ENCODE data around the gene ATG10. TPM values are rescaled to one million over a fixed set of nuclear protein-coding genes. Genes with fewer than 3 reads are reported as not detected.

ATG10 gene
- total and polyA plus RNA-seq, 2 of the 13 experiments (the other 11 are each of a cell fraction or from before 2014, with no cell fraction given) = 2.0 to 5.7 TPM

- TF ChIP-seq, protein P1, sequence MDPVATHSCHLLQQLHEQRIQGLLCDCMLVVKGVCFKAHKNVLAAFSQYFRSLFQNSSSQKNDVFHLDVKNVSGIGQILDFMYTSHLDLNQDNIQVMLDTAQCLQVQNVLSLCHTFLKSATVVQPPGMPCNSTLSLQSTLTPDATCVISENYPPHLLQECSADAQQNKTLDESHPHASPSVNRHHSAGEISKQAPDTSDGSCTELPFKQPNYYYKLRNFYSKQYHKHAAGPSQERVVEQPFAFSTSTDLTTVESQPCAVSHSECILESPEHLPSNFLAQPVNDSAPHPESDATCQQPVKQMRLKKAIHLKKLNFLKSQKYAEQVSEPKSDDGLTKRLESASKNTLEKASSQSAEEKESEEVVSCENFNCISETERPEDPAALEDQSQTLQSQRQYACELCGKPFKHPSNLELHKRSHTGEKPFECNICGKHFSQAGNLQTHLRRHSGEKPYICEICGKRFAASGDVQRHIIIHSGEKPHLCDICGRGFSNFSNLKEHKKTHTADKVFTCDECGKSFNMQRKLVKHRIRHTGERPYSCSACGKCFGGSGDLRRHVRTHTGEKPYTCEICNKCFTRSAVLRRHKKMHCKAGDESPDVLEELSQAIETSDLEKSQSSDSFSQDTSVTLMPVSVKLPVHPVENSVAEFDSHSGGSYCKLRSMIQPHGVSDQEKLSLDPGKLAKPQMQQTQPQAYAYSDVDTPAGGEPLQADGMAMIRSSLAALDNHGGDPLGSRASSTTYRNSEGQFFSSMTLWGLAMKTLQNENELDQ (CRISPR knock-in tag; IDR thresholded peaks at IDR 0.05; ENCODE audit: borderline replicate concordance) = no peak
- no peak for TF ChIP-seq ZNF674 (CRISPR knock-in tag; IDR thresholded peaks at IDR 0.05; ENCODE audit: low read depth)
- no peak for TF ChIP-seq ZNF713 (CRISPR knock-in tag; IDR thresholded peaks at IDR 0.05)
- TF ChIP-seq ZGPAT (CRISPR knock-in tag; IDR thresholded peaks at IDR 0.05) = peak; percentile 96
- peak; percentile 69; the same call in 1 of the 2 replicates for TF ChIP-seq MTF2 (CRISPR knock-in tag; IDR thresholded peaks at IDR 0.05; ENCODE audit: borderline replicate concordance)
- peak; percentile 65; the same call in 1 of the 2 replicates for TF ChIP-seq ZNF782 (CRISPR knock-in tag; IDR thresholded peaks at IDR 0.05; ENCODE audit: borderline replicate concordance)
- TF ChIP-seq ZBTB37 (CRISPR knock-in tag; IDR thresholded peaks at IDR 0.05) = no peak
- TF ChIP-seq KDM5B (CRISPR knock-in tag; IDR thresholded peaks at IDR 0.05; ENCODE audit: borderline replicate concordance) = peak; percentile 94; the same call in 1 of the 2 replicates
- no peak for TF ChIP-seq ZNF644 (CRISPR knock-in tag; IDR thresholded peaks at IDR 0.05; ENCODE audit: low read depth)
- peak; percentile 93 for TF ChIP-seq ZNF687 (CRISPR knock-in tag; IDR thresholded peaks at IDR 0.05)
- TF ChIP-seq, protein P2, sequence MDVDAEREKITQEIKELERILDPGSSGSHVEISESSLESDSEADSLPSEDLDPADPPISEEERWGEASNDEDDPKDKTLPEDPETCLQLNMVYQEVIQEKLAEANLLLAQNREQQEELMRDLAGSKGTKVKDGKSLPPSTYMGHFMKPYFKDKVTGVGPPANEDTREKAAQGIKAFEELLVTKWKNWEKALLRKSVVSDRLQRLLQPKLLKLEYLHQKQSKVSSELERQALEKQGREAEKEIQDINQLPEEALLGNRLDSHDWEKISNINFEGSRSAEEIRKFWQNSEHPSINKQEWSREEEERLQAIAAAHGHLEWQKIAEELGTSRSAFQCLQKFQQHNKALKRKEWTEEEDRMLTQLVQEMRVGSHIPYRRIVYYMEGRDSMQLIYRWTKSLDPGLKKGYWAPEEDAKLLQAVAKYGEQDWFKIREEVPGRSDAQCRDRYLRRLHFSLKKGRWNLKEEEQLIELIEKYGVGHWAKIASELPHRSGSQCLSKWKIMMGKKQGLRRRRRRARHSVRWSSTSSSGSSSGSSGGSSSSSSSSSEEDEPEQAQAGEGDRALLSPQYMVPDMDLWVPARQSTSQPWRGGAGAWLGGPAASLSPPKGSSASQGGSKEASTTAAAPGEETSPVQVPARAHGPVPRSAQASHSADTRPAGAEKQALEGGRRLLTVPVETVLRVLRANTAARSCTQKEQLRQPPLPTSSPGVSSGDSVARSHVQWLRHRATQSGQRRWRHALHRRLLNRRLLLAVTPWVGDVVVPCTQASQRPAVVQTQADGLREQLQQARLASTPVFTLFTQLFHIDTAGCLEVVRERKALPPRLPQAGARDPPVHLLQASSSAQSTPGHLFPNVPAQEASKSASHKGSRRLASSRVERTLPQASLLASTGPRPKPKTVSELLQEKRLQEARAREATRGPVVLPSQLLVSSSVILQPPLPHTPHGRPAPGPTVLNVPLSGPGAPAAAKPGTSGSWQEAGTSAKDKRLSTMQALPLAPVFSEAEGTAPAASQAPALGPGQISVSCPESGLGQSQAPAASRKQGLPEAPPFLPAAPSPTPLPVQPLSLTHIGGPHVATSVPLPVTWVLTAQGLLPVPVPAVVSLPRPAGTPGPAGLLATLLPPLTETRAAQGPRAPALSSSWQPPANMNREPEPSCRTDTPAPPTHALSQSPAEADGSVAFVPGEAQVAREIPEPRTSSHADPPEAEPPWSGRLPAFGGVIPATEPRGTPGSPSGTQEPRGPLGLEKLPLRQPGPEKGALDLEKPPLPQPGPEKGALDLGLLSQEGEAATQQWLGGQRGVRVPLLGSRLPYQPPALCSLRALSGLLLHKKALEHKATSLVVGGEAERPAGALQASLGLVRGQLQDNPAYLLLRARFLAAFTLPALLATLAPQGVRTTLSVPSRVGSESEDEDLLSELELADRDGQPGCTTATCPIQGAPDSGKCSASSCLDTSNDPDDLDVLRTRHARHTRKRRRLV (CRISPR knock-in tag; IDR thresholded peaks at IDR 0.05) = 0 out of 2 replicates have a peak, but pooled peaks have one; percentile 27
Observed at GRCh38 chr5:81971712-81972491, at the start of gene ATG10 (continued).
